Measurements from ENCODE around the gene FCAMR. TPM values are rescaled to one million over a fixed set of nuclear protein-coding genes. Genes with fewer than 3 reads are reported as not detected.

The FCAMR gene
- total and polyA plus RNA-seq, 2 donors (not counting 3 experiments of a cell fraction or from before 2014, with no cell fraction given): not detected

GRCh38 chr1:206915030-206915735 lies 55.1 kb downstream of the FCAMR start:
- Histone ChIP-seq H3K9me1 (replicated peaks; ENCODE audit: control insufficient read depth, extremely low read depth, insufficient read depth, low read length) (no peaks in the 10 kb centered on the region), H3K4me1 (ENCODE audit: control insufficient read depth, extremely low read depth, insufficient read depth, low read length) (no peaks in the 10 kb centered on the region), H3K36me3 (ENCODE audit: control insufficient read depth in 2 of 2, extremely low read depth in 1 of 2, insufficient read depth in 2 of 2, low read length in 2 of 2) (no peaks in the 10 kb centered on the region), H2AFZ (ENCODE audit: low read depth, low read length) (no peak overlapping the region), H3K4me2 (ENCODE audit: insufficient read depth, low read length) (no peak overlapping the region), H3K4me3 (replicated peaks in 1 of 3; ENCODE audit: insufficient read depth in 1 of 3, low read depth in 1 of 3, low read length in 3 of 3) (no peak overlapping the region), H3K9ac (replicated peaks; ENCODE audit: extremely low read depth, insufficient read depth, low read length) (no peak overlapping the region), H3K79me2 (ENCODE audit: control insufficient read depth, insufficient read depth, low read length) (no peaks in the 10 kb centered on the region), H3K27me3 (ENCODE audit: control insufficient read depth in 2 of 2, insufficient read depth in 2 of 2, low read length in 2 of 2) (peaks cover 14 to 16% of the 10 kb centered on the region in 2 experiments), H3K27ac (ENCODE audit: insufficient read depth, low read depth, low read length) (no peak overlapping the region), H3K9me3 (replicated peaks; ENCODE audit: control insufficient read depth, insufficient read depth, low read length) (no peaks in the 10 kb centered on the region), H4K20me1 (replicated peaks; ENCODE audit: control insufficient read depth, extremely low read depth, insufficient read depth, low read length) (no peaks in the 10 kb centered on the region)
- POLR2A ChIA-PET: no interaction called here
- BruUV-seq (replicated peaks): no TSS peak
- DNase-seq (ENCODE audit: low read depth, low spot score) (no peak), FAIRE-seq (no peak)
- TF ChIP-seq POLR2AphosphoS5 (IDR thresholded peaks at IDR 0.05; ENCODE audit: insufficient read depth, low read depth, low read length): no peak
- TF ChIP-seq FOS (IDR thresholded peaks at IDR 0.05; ENCODE audit: borderline replicate concordance, insufficient read depth, low read length): no peak
- TF ChIP-seq EZH2 (IDR thresholded peaks at IDR 0.05; ENCODE audit: borderline replicate concordance, low read depth, low read length, severe bottlenecking): no peak
- CTCF ChIA-PET: interaction anchor here (1.6 kb wide), 1 partner anchor 180 kb away, joined by 3 read pairs; no protein-coding TSS in a partner anchor
- dilution Hi-C loops (cut with MboI; ENCODE audit: extremely low pct_ligation_motif_present, low sequenced_read_pairs) (no loop called here), intact Hi-C loops (cut with micrococcal nuclease) (loop anchor here (10.0 kb wide), 1 partner anchor 420 kb away; no protein-coding TSS in a partner anchor)

- FAIRE-seq: no peak
- H3K9me3 ChIP-seq (replicated peaks; ENCODE audit: control insufficient read depth, insufficient read depth, low read length): no peaks in the 10 kb centered on the region
- BruUV-seq (replicated peaks): no TSS peak
- H3K4me3 ChIP-seq (replicated peaks in 1 of 3; ENCODE audit: insufficient read depth in 1 of 3, low read depth in 1 of 3, low read length in 3 of 3): no peak overlapping the region
- no peaks in the 10 kb centered on the region for H3K36me3 ChIP-seq (ENCODE audit: control insufficient read depth in 2 of 2, extremely low read depth in 1 of 2, insufficient read depth in 2 of 2, low read length in 2 of 2)
- no peaks in the 10 kb centered on the region for H3K4me1 ChIP-seq (ENCODE audit: control insufficient read depth, extremely low read depth, insufficient read depth, low read length)
- POLR2A ChIA-PET: no interaction called here
- CTCF ChIA-PET: interaction anchor here (1.9 to 3.6 kb wide), 4 partner anchors 8 to 283 kb away, joined by 13 to 64 read pairs (median 46); partner anchors contain the start of gene FCMR
- dilution Hi-C loops (cut with MboI; ENCODE audit: extremely low pct_ligation_motif_present, low sequenced_read_pairs) (no loop called here), intact Hi-C loops (cut with micrococcal nuclease) (loop anchor here (10.0 kb wide), 1 partner anchor 419 kb away; no protein-coding TSS in a partner anchor)
- no peak overlapping the region for H2AFZ ChIP-seq (ENCODE audit: low read depth, low read length)
- TF ChIP-seq EZH2 (IDR thresholded peaks at IDR 0.05; ENCODE audit: borderline replicate concordance, low read depth, low read length, severe bottlenecking) (no peak), GATA2 (IDR thresholded peaks at IDR 0.05; ENCODE audit: insufficient read depth, insufficient read length, low read depth, low read length) (no peak), POLR2AphosphoS5 (IDR thresholded peaks at IDR 0.05; ENCODE audit: insufficient read depth, low read depth, low read length) (no peak), POLR2A (IDR thresholded peaks at IDR 0.05; ENCODE audit: low read depth, low read length) (no peak), FOS (IDR thresholded peaks at IDR 0.05; ENCODE audit: borderline replicate concordance, insufficient read depth, low read length) (no peak), MAX (IDR thresholded peaks at IDR 0.05; ENCODE audit: insufficient read depth, insufficient read length) (no peak), CTCF (IDR thresholded peaks at IDR 0.05; ENCODE audit: extremely low read depth in 1 of 2, insufficient read depth in 1 of 2, low read depth in 1 of 2, low read length in 2 of 2) (no peak), JUN (IDR thresholded peaks at IDR 0.05; ENCODE audit: borderline replicate concordance, insufficient read depth, insufficient read length, low read depth) (no peak), MYC (IDR thresholded peaks at IDR 0.05; ENCODE audit: low read depth, low read length) (no peak)
- no peaks in the 10 kb centered on the region for H4K20me1 ChIP-seq (replicated peaks; ENCODE audit: control insufficient read depth, extremely low read depth, insufficient read depth, low read length)
- DNase-seq (ENCODE audit: low read depth, low spot score): no peak
- no peak overlapping the region for H3K9ac ChIP-seq (replicated peaks; ENCODE audit: extremely low read depth, insufficient read depth, low read length)
- H3K79me2 ChIP-seq (ENCODE audit: control insufficient read depth, insufficient read depth, low read length): no peaks in the 10 kb centered on the region
- H3K9me1 ChIP-seq (replicated peaks; ENCODE audit: control insufficient read depth, extremely low read depth, insufficient read depth, low read length): no peaks in the 10 kb centered on the region
- H3K27ac ChIP-seq (ENCODE audit: insufficient read depth, low read depth, low read length): no peak overlapping the region
- peaks cover 24 to 28% of the 10 kb centered on the region in 2 experiments for H3K27me3 ChIP-seq (ENCODE audit: control insufficient read depth in 2 of 2, insufficient read depth in 2 of 2, low read length in 2 of 2)
- H3K4me2 ChIP-seq (ENCODE audit: insufficient read depth, low read length): no peak overlapping the region
These were observed 56.3 kb downstream of the FCAMR start for GRCh38 chr1:206913766-206914537.

All from endothelial cell of umbilical vein (primary cell).